ENCODE data around the gene MRC1. TPM values are rescaled to one million over a fixed set of nuclear protein-coding genes. Genes with fewer than 3 reads are reported as not detected.

MRC1 gene
- total and polyA plus RNA-seq, 2 donors (not counting 1 experiment from before 2014, with no cell fraction given) = 0.12 TPM; not detected in 1

DNA sequence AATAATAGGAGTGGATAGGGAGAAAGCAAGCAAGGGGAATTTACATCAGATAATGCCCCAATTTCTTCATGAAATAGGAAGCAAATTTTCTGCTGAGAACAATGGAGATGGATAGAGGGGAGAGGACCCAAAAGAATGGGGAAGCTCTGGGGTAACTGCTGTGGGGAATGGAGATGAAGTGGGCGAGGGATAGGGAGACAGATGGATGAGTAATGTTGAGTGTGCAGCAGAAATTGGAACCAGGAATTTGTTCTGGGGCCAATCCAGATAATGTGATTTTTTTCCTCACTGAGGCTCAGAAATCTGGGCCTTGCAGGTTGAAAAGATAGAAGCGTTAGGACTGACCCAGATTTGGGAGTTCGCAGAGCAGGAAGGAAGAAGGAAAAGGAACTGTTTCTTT is 24.5 kb upstream of the MRC1 start:
- H3K4me1 ChIP-seq (ENCODE audit: control insufficient read depth in 2 of 2, insufficient read depth in 2 of 2, low read length in 2 of 2) = no peaks in the 10 kb centered on the region
- ChIA-PET POLR2A (no interaction called here), CTCF (no interaction called here)
- H3K4me1 Mint-ChIP-seq = no peaks in the 10 kb centered on the region
- no peak overlapping the region for H3K27ac ChIP-seq (ENCODE audit: low read length in 2 of 2)
- no peaks in the 10 kb centered on the region for H3K79me2 ChIP-seq (ENCODE audit: control insufficient read depth, insufficient read depth, low read length)
- TF ChIP-seq EZH2 (IDR thresholded peaks at IDR 0.05; ENCODE audit: borderline replicate concordance, insufficient read depth, low read depth, low read length, poor library complexity, severe bottlenecking) (no peak), CTCF (IDR thresholded peaks at IDR 0.05) (no peak)
- H3K27me3 ChIP-seq (replicated peaks in 1 of 4; ENCODE audit: control extremely low read depth in 1 of 4, control insufficient read depth in 3 of 4, insufficient read depth in 4 of 4, low read length in 3 of 4) = no peaks in the 10 kb centered on the region
- H3K4me3 Mint-ChIP-seq = no peak overlapping the region
- WGBS (ENCODE audit: insufficient coverage) = 90% methylated on average over 3 of the region's 3 CpGs
- H3K9me3 ChIP-seq (ENCODE audit: control extremely low read depth in 1 of 3, control insufficient read depth in 2 of 3, insufficient read depth in 1 of 3, low read length in 2 of 3) = no peaks in the 10 kb centered on the region
- intact Hi-C loops (cut with micrococcal nuclease) = no loop called here
- H3K4me2 ChIP-seq (replicated peaks; ENCODE audit: low read depth, low read length, poor library complexity, severe bottlenecking) = no peak overlapping the region
- DNase-seq = no peak
- H2AFZ ChIP-seq (ENCODE audit: insufficient read depth, low read depth, low read length, poor library complexity, severe bottlenecking) = no peak overlapping the region
- no peak overlapping the region for H3K27ac Mint-ChIP-seq
- no peak overlapping the region for H3K9ac ChIP-seq (ENCODE audit: low read length)
- H3K36me3 ChIP-seq (replicated peaks in 1 of 2; ENCODE audit: control extremely low read depth in 1 of 2, control insufficient read depth in 1 of 2, extremely low read depth in 1 of 2, insufficient read depth in 2 of 2, low read length in 1 of 2) = no peaks in the 10 kb centered on the region
- no peaks in the 10 kb centered on the region for H3K9me3 Mint-ChIP-seq (ENCODE audit: insufficient read depth)
- no peak for ATAC-seq (ENCODE audit: low read depth)
- no peaks in the 10 kb centered on the region for H4K20me1 ChIP-seq (ENCODE audit: control insufficient read depth, insufficient read depth, low read length, poor library complexity, severe bottlenecking)
- H3K4me3 ChIP-seq (ENCODE audit: control extremely low read depth in 1 of 5, extremely low read depth in 1 of 5, insufficient read depth in 1 of 5, low read depth in 2 of 5, low read length in 4 of 5) = no peak overlapping the region
- H3K27me3 Mint-ChIP-seq = peaks cover 6% of the 10 kb centered on the region

GRCh38 chr10:17785276-17785930 is 23.7 kb upstream of the MRC1 start:
- Mint-ChIP-seq H3K27me3 (peaks cover 2% of the 10 kb centered on the region), H3K4me3 (no peak overlapping the region), H3K27ac (no peak overlapping the region), H3K4me1 (no peaks in the 10 kb centered on the region), H3K9me3 (ENCODE audit: insufficient read depth) (no peaks in the 10 kb centered on the region)
- no peaks in the 10 kb centered on the region for H4K20me1 ChIP-seq (ENCODE audit: control insufficient read depth, insufficient read depth, low read length, poor library complexity, severe bottlenecking)
- WGBS (ENCODE audit: insufficient coverage) = no CpG with 5 or more reads among the region's 5 CpGs
- H3K4me1 ChIP-seq (ENCODE audit: control insufficient read depth in 2 of 2, insufficient read depth in 2 of 2, low read length in 2 of 2) = no peaks in the 10 kb centered on the region
- no peak for ATAC-seq (ENCODE audit: low read depth)
- ChIA-PET POLR2A (no interaction called here), CTCF (interaction anchor here (1.2 kb wide), 1 partner anchor 10 kb away, joined by 3 read pairs; no protein-coding TSS in a partner anchor)
- H3K4me3 ChIP-seq (ENCODE audit: control extremely low read depth in 1 of 5, extremely low read depth in 1 of 5, insufficient read depth in 1 of 5, low read depth in 2 of 5, low read length in 4 of 5) = no peak overlapping the region
- no peak overlapping the region for H3K9ac ChIP-seq (ENCODE audit: low read length)
- no peak overlapping the region for H2AFZ ChIP-seq (ENCODE audit: insufficient read depth, low read depth, low read length, poor library complexity, severe bottlenecking)
- no peak overlapping the region for H3K4me2 ChIP-seq (replicated peaks; ENCODE audit: low read depth, low read length, poor library complexity, severe bottlenecking)
- H3K27me3 ChIP-seq (replicated peaks in 1 of 4; ENCODE audit: control extremely low read depth in 1 of 4, control insufficient read depth in 3 of 4, insufficient read depth in 4 of 4, low read length in 3 of 4) = no peaks in the 10 kb centered on the region
- intact Hi-C loops (cut with micrococcal nuclease) = no loop called here
- no peaks in the 10 kb centered on the region for H3K79me2 ChIP-seq (ENCODE audit: control insufficient read depth, insufficient read depth, low read length)
- H3K27ac ChIP-seq (ENCODE audit: low read length in 2 of 2) = no peak overlapping the region
- TF ChIP-seq CTCF (IDR thresholded peaks at IDR 0.05) = no peak
- TF ChIP-seq EZH2 (IDR thresholded peaks at IDR 0.05; ENCODE audit: borderline replicate concordance, insufficient read depth, low read depth, low read length, poor library complexity, severe bottlenecking) = no peak
- H3K9me3 ChIP-seq (ENCODE audit: control extremely low read depth in 1 of 3, control insufficient read depth in 2 of 3, insufficient read depth in 1 of 3, low read length in 2 of 3) = no peaks in the 10 kb centered on the region
- H3K36me3 ChIP-seq (replicated peaks in 1 of 2; ENCODE audit: control extremely low read depth in 1 of 2, control insufficient read depth in 1 of 2, extremely low read depth in 1 of 2, insufficient read depth in 2 of 2, low read length in 1 of 2) = no peaks in the 10 kb centered on the region
- DNase-seq = no peak

Measured in B cell (primary cell).